HepG2 (cell line): ENCODE results near the gene TMEM271. TPM values are rescaled to one million over a fixed set of nuclear protein-coding genes. Genes with fewer than 3 reads are reported as not detected.

Experiments used
- ATAC-seq: fragments of 200-7000 bp; cut with Tn5 transposase; 3 replicates; pipeline ENCODE4 v1.9.1; 2020; ENCODE audit warnings: mild to moderate bottlenecking, moderate library complexity
- BruUV-seq: library from RNA; stranded (reverse); fragments of 400-500 nt; replicated peaks from 2 replicates; lab custom pipeline; 2021; lab: Mats Ljungman, UMichigan
- CTCF ChIA-PET: fragments of 300-600 bp; formaldehyde crosslinking; extraction: SDS; loops from one replicate; lab custom pipeline; 2021; ENCODE audit warnings: low total read pairs, inconsistent platforms, low intra/inter-chr PET ratio; lab: Yijun Ruan, JAX
- POLR2A ChIA-PET: fragments of 350-600 bp; sonication (Branson Sonifier 250); formaldehyde crosslinking; loops from one replicate; lab custom pipeline; 2020; ENCODE audit warnings: antibody characterized with exemption, inconsistent platforms; lab: Yijun Ruan, JAX
- DNase-seq: peaks from one replicate; pipeline ENCODE4 v3.0.0-alpha.2; 2015; ENCODE audit warnings: low spot score
- FAIRE-seq: peaks from 3 replicates; lab custom pipeline; 2011; peaks lifted over from hg19 to GRCh38; lab: Jason Lieb, UNC
- H2AFZ ChIP-seq: one replicate; pipeline ENCODE4 v1.6.1; 2011; ENCODE audit warnings: low read length, inconsistent platforms
- H3K27ac ChIP-seq: fragments of 300-600 bp; 3 replicates; pipeline ENCODE4 v1.8.0; 2011; ENCODE audit warnings: mixed run types, mild to moderate bottlenecking, mixed read lengths, low read length, inconsistent platforms; ENCODE audit not compliant: insufficient read depth; ENCODE audit errors: extremely low read length
- H3K27me3 ChIP-seq, 2 experiments: fragments of 200-600 bp in 1 of 2; 2 replicates in 1 of 2; 3 replicates in 1 of 2; pipeline versions ENCODE4 v1.6.0 to v1.8.0; 2011; ENCODE audit warnings: low read length in 2 of 2, mild to moderate bottlenecking in 2 of 2, moderate library complexity in 2 of 2, inconsistent platforms in 1 of 2; ENCODE audit not compliant: insufficient read depth in 2 of 2, control insufficient read depth in 1 of 2
- H3K36me3 ChIP-seq, 2 experiments: fragments of 200-600 bp in 1 of 2; replicated peaks in 1 of 2; 2 replicates in 1 of 2; 3 replicates in 1 of 2; pipeline versions ENCODE4 v1.5.1 to v1.8.0; 2011; ENCODE audit warnings: low read length in 2 of 2, inconsistent platforms in 1 of 2; ENCODE audit not compliant: insufficient read depth in 2 of 2, control insufficient read depth in 1 of 2
- H3K4me1 ChIP-seq: 2 replicates; pipeline ENCODE4 v1.5.1; 2012; ENCODE audit warnings: low read length, inconsistent platforms; ENCODE audit not compliant: insufficient read depth
- H3K4me2 ChIP-seq: 2 replicates; pipeline ENCODE4 v1.6.0; 2011; ENCODE audit warnings: low read depth, low read length, inconsistent platforms
- H3K4me3 ChIP-seq, 3 experiments: fragments of 200-600 bp in 1 of 3; sonication (generic), shearing (Covaris generic) in 1 of 3; replicated peaks in 1 of 3; 2 replicates each; pipeline ENCODE4 v1.5.1; 2011 to 2016; ENCODE audit warnings: low read length in 3 of 3, inconsistent platforms in 2 of 3, low read depth in 2 of 3, mild to moderate bottlenecking in 2 of 3, control low read depth in 1 of 3, mixed read lengths in 1 of 3; ENCODE audit not compliant: insufficient read depth in 1 of 3
- H3K79me2 ChIP-seq: one replicate; pipeline ENCODE4 v1.6.1; 2011; ENCODE audit warnings: low read length, inconsistent platforms; ENCODE audit not compliant: insufficient read depth
- H3K9ac ChIP-seq: 2 replicates; pipeline ENCODE4 v1.6.0; 2011; ENCODE audit warnings: mild to moderate bottlenecking, low read depth, low read length, inconsistent platforms; ENCODE audit not compliant: insufficient read depth
- H3K9me3 ChIP-seq: 2 replicates; pipeline ENCODE4 v1.5.1; 2012; ENCODE audit warnings: mild to moderate bottlenecking, low read length
- H4K20me1 ChIP-seq: 2 replicates; pipeline ENCODE4 v1.6.0; 2011; ENCODE audit warnings: inconsistent platforms, mild to moderate bottlenecking, low read length, moderate library complexity; ENCODE audit not compliant: insufficient read depth
- FOSL1 ChIP-seq: sonication (generic); formaldehyde crosslinking; IDR thresholded peaks from 2 replicates; pipeline ENCODE4 v1.9.0; 2021; ENCODE audit warnings: missing genetic modification reagents, borderline replicate concordance
- HIVEP1 ChIP-seq: sonication (generic); formaldehyde crosslinking; IDR thresholded peaks from 2 replicates; pipeline ENCODE4 v1.4.0; 2020; ENCODE audit warnings: mild to moderate bottlenecking, missing genetic modification reagents
- HNRNPLL ChIP-seq: fragments of 200-400 bp; formaldehyde crosslinking; IDR thresholded peaks from 2 replicates; pipeline ENCODE4 v1.6.1; 2017; ENCODE audit warnings: mild to moderate bottlenecking, low read depth, low read length; ENCODE audit not compliant: poor library complexity, severe bottlenecking
- JUND ChIP-seq: sonication (generic); formaldehyde crosslinking; IDR thresholded peaks from 2 replicates; pipeline ENCODE4 v1.8.0; 2022; ENCODE audit warnings: mild to moderate bottlenecking, missing genetic modification reagents
- KDM2A ChIP-seq: sonication (generic); formaldehyde crosslinking; IDR thresholded peaks from 2 replicates; pipeline ENCODE4 v1.4.0; 2020; ENCODE audit warnings: low read depth, missing genetic modification reagents, borderline replicate concordance
- RCOR2 ChIP-seq: IDR thresholded peaks from 2 replicates; pipeline ENCODE4 v1.6.1; 2016; ENCODE audit warnings: missing biosample characterization, missing genetic modification reagents
- SMAD9 ChIP-seq: sonication (generic); formaldehyde crosslinking; IDR thresholded peaks from 2 replicates; pipeline ENCODE4 v1.5.1; 2020; ENCODE audit warnings: mild to moderate bottlenecking, missing genetic modification reagents
- SMYD3 ChIP-seq: sonication (generic); formaldehyde crosslinking; IDR thresholded peaks from 2 replicates; pipeline ENCODE4 v1.8.1; 2023; ENCODE audit warnings: mild to moderate bottlenecking, missing genetic modification reagents
- ZKSCAN5 ChIP-seq: sonication (generic); formaldehyde crosslinking; IDR thresholded peaks from 2 replicates; pipeline ENCODE4 v1.5.1; 2020; ENCODE audit warnings: mild to moderate bottlenecking, missing genetic modification reagents
- ZNF251 ChIP-seq: sonication (generic); formaldehyde crosslinking; IDR thresholded peaks from 2 replicates; pipeline ENCODE4 v1.9.0; 2021; ENCODE audit warnings: mild to moderate bottlenecking, missing genetic modification reagents
- WGBS: methylation state at CpG from one replicate; pipeline ENCODE4 v1.1.6; 2017; ENCODE audit warnings: low lambda C conversion rate; 5-methylcytosine and 5-hydroxymethylcytosine counted together
- in situ Hi-C: cut with HindIII; loops from 2 replicates; pipeline ENCODE4 v1.10.0; 2017; ENCODE audit warnings: low pct_unique_long_range_greater_than_20kb; ENCODE audit not compliant: extremely low pct_ligation_motif_present
- intact Hi-C: fragments of 100-400 bp; cut with micrococcal nuclease; formaldehyde crosslinking; loops from one replicate; pipeline ENCODE4 v1.10.0; 2022; ENCODE audit not compliant: unreplicated experiment
- polyA plus RNA-seq, 8 experiments: library from polyadenylated mRNA; depleted of rRNA in 3 of 8; stranded (reverse) in 7 of 8; unstranded in 1 of 8; fragments of >200 nt; fragmentation: Illumina TruSeq in 4 of 8; extraction: Trizol in 4 of 8; gene quantifications; 2 replicates each; pipeline versions ENCODE4 v1.2.1 to v1.2.3, GENCODE V29; 2011 to 2016; ENCODE audit warnings: low read depth in 4 of 8, missing spikeins in 1 of 8, mixed read lengths in 1 of 8; ENCODE audit not compliant: insufficient read depth in 1 of 8
- total RNA-seq, 5 experiments: library from RNA; depleted of rRNA; stranded (reverse); fragments of >200 nt; fragmentation: Illumina TruSeq; extraction: Trizol; gene quantifications; 2 replicates each; pipeline ENCODE4 v1.2.3, GENCODE V29; 2016; ENCODE audit warnings: low read depth in 1 of 5
- TF ChIP-seq, protein P1 (sequence below): sonication (generic); formaldehyde crosslinking; IDR thresholded peaks from 2 replicates; pipeline ENCODE4 v1.8.0; 2022; ENCODE audit warnings: mild to moderate bottlenecking, missing genetic modification reagents; ENCODE audit not compliant: insufficient replicate concordance
- TF ChIP-seq, protein P2 (sequence below): sonication (generic); formaldehyde crosslinking; IDR thresholded peaks from 2 replicates; pipeline ENCODE4 v1.8.1; 2023; ENCODE audit warnings: mild to moderate bottlenecking, moderate library complexity, missing genetic modification reagents
- TF ChIP-seq, protein P3 (sequence below): sonication (generic); formaldehyde crosslinking; IDR thresholded peaks from 2 replicates; pipeline ENCODE4 v1.5.0; 2020; ENCODE audit warnings: mild to moderate bottlenecking, missing genetic modification reagents, moderate library complexity
- TF ChIP-seq, protein P4 (sequence below): IDR thresholded peaks from 2 replicates; pipeline ENCODE4 v1.4.0; 2020; ENCODE audit warnings: mild to moderate bottlenecking, missing genetic modification reagents

Gene TMEM271
- total and polyA plus RNA-seq, 2 of the 13 experiments (the other 11 are each of a cell fraction or from before 2014, with no cell fraction given), result not detected

DNA sequence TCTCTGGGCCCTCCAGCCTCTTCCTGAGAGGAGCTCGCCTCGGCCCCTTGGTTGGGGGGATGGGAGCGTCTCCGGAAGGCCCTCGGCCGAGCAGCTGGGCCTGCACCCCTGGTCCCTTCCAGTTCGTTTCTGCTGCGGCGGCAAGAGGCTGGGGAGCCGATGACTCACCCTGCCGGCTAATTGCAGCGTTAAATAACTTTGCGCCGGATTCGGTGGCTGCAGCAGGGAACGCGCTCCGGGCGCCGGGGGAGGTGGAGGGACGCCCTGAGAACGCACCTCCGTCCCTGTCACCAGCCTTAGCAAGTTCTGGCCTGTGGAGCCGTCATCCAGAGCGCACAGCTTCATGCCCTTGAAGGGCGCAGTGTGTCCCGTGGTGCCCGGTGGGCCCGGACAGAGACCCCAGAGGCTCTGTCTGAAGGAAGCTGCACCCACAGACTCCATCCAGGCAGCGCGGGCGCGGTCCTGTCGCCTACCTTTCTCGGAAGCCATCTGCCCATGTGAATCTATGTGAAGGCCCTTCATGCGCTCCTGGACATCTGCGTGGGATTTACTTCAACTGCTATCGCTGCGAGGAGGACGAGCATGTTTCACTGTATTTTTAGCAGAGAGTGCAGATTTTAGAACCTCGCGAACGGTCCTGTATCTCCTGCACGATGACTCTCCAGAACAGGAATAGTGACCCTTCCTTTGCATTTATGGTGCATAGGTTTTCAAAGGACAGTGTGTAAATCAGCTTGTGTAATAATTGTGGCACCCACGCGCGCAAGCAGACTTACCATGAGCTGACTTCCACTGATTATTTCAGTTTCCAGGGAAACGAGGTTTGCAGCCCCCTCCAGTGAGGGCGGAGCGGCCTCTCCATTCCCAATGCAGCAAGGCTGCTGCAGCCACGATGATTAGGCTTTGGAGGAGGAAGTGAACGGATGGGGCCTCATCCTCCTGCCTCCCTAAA, 1.7 kb upstream of the TMEM271 start:
- H3K9ac ChIP-seq, result no peak overlapping the region
- WGBS, result 46% methylated on average over 28 of the region's 52 CpGs
- H2AFZ ChIP-seq, result no peak overlapping the region
- no TSS peak for BruUV-seq
- H3K4me1 ChIP-seq, result peaks cover 59% of the 10 kb centered on the region
- no peaks in the 10 kb centered on the region for H3K79me2 ChIP-seq
- H3K36me3 ChIP-seq, result no peaks in the 10 kb centered on the region
- no peak overlapping the region for H3K27ac ChIP-seq
- ChIA-PET CTCF (no interaction called here), POLR2A (no interaction called here)
- DNase-seq, result peak; percentile 18
- in situ Hi-C loops (no loop called here), intact Hi-C loops (no loop called here)
- H4K20me1 ChIP-seq, result no peaks in the 10 kb centered on the region
- peak overlapping the region; percentile 71 for H3K4me2 ChIP-seq
- H3K27me3 ChIP-seq, result peaks cover 13 to 47% of the 10 kb centered on the region in 2 experiments
- no peak for FAIRE-seq
- no peaks in the 10 kb centered on the region for H3K9me3 ChIP-seq
- H3K4me3 ChIP-seq, result peak overlapping the region; percentile 2 to 52 (median 34); a peak in 3 of 6 replicates
- peak; percentile 47 for ATAC-seq
- TF ChIP-seq, protein P1, sequence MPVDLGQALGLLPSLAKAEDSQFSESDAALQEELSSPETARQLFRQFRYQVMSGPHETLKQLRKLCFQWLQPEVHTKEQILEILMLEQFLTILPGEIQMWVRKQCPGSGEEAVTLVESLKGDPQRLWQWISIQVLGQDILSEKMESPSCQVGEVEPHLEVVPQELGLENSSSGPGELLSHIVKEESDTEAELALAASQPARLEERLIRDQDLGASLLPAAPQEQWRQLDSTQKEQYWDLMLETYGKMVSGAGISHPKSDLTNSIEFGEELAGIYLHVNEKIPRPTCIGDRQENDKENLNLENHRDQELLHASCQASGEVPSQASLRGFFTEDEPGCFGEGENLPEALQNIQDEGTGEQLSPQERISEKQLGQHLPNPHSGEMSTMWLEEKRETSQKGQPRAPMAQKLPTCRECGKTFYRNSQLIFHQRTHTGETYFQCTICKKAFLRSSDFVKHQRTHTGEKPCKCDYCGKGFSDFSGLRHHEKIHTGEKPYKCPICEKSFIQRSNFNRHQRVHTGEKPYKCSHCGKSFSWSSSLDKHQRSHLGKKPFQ, result no peak
- TF ChIP-seq RCOR2 (CRISPR knock-in tag), result no peak
- TF ChIP-seq HIVEP1 (CRISPR knock-in tag), result peak; percentile 22; the same call in 1 of the 2 replicates
- TF ChIP-seq ZKSCAN5 (CRISPR knock-in tag), result no peak
- TF ChIP-seq JUND (CRISPR knock-in tag), result 0 out of 2 replicates have a peak, but pooled peaks have one; percentile 51
- TF ChIP-seq, protein P2, sequence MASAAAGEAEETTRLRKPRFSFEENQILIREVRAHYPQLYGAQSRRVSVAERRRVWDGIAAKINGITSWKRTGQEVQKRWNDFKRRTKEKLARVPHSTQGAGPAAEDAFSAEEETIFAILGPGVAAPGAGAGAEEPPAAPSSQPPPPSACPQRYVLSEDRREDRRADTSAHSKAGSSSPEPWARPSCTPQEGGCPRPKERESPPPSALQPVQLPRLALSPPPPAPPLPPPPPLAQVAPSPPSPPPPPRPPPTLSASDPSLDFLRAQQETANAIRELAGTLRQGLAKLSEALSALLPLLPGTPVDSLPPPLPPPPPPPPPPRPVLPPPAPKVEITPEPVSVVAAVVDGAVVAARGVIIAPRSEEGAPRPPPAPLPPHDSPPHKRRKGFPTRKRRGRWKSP (CRISPR knock-in tag), result peak; percentile 96
- peak; percentile 78 for TF ChIP-seq HNRNPLL
- TF ChIP-seq, protein P3, sequence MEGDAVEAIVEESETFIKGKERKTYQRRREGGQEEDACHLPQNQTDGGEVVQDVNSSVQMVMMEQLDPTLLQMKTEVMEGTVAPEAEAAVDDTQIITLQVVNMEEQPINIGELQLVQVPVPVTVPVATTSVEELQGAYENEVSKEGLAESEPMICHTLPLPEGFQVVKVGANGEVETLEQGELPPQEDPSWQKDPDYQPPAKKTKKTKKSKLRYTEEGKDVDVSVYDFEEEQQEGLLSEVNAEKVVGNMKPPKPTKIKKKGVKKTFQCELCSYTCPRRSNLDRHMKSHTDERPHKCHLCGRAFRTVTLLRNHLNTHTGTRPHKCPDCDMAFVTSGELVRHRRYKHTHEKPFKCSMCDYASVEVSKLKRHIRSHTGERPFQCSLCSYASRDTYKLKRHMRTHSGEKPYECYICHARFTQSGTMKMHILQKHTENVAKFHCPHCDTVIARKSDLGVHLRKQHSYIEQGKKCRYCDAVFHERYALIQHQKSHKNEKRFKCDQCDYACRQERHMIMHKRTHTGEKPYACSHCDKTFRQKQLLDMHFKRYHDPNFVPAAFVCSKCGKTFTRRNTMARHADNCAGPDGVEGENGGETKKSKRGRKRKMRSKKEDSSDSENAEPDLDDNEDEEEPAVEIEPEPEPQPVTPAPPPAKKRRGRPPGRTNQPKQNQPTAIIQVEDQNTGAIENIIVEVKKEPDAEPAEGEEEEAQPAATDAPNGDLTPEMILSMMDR, result 0 out of 2 replicates have a peak, but pooled peaks have one; percentile 13
- 0 out of 2 replicates have a peak, but pooled peaks have one; percentile 45 for TF ChIP-seq KDM2A (CRISPR knock-in tag)
- TF ChIP-seq FOSL1 (CRISPR knock-in tag), result peak; percentile 44; the same call in 1 of the 2 replicates
- TF ChIP-seq, protein P4, sequence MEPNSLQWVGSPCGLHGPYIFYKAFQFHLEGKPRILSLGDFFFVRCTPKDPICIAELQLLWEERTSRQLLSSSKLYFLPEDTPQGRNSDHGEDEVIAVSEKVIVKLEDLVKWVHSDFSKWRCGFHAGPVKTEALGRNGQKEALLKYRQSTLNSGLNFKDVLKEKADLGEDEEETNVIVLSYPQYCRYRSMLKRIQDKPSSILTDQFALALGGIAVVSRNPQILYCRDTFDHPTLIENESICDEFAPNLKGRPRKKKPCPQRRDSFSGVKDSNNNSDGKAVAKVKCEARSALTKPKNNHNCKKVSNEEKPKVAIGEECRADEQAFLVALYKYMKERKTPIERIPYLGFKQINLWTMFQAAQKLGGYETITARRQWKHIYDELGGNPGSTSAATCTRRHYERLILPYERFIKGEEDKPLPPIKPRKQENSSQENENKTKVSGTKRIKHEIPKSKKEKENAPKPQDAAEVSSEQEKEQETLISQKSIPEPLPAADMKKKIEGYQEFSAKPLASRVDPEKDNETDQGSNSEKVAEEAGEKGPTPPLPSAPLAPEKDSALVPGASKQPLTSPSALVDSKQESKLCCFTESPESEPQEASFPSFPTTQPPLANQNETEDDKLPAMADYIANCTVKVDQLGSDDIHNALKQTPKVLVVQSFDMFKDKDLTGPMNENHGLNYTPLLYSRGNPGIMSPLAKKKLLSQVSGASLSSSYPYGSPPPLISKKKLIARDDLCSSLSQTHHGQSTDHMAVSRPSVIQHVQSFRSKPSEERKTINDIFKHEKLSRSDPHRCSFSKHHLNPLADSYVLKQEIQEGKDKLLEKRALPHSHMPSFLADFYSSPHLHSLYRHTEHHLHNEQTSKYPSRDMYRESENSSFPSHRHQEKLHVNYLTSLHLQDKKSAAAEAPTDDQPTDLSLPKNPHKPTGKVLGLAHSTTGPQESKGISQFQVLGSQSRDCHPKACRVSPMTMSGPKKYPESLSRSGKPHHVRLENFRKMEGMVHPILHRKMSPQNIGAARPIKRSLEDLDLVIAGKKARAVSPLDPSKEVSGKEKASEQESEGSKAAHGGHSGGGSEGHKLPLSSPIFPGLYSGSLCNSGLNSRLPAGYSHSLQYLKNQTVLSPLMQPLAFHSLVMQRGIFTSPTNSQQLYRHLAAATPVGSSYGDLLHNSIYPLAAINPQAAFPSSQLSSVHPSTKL (CRISPR knock-in tag), result 0 out of 2 replicates have a peak, but pooled peaks have one; percentile 11
- TF ChIP-seq SMYD3 (CRISPR knock-in tag), result no peak
- TF ChIP-seq ZNF251 (CRISPR knock-in tag), result no peak
- TF ChIP-seq SMAD9, result no peak
